ENCODE data around the gene TREML4.
"Not testable (repeated sequence)": the region's sequence is repeated elsewhere in the genome, so short reads cannot be mapped to it uniquely, and the experiment has no call there.

TREML4 gene

DNA sequence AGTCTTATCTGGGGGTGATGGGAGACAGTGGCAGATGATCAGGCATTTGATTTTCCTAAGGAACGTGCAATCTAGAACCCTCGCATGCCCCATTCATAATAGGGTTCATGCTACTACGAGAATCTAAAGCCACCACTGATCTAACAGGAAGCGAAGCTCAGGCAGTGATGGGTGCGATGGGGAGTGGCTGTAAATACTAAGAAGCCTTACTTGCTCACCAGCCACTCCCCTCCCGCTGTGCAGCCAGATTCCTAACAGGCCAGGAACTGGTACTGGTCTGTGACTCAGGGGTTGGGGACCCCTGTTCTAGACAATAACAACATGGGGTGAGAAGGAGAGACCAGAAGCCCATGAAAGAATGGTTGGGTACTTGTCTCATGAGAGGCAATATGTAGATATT, 4.5 kb downstream of the TREML4 start:
- TF ChIP-seq, protein P1, sequence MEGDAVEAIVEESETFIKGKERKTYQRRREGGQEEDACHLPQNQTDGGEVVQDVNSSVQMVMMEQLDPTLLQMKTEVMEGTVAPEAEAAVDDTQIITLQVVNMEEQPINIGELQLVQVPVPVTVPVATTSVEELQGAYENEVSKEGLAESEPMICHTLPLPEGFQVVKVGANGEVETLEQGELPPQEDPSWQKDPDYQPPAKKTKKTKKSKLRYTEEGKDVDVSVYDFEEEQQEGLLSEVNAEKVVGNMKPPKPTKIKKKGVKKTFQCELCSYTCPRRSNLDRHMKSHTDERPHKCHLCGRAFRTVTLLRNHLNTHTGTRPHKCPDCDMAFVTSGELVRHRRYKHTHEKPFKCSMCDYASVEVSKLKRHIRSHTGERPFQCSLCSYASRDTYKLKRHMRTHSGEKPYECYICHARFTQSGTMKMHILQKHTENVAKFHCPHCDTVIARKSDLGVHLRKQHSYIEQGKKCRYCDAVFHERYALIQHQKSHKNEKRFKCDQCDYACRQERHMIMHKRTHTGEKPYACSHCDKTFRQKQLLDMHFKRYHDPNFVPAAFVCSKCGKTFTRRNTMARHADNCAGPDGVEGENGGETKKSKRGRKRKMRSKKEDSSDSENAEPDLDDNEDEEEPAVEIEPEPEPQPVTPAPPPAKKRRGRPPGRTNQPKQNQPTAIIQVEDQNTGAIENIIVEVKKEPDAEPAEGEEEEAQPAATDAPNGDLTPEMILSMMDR (IDR thresholded peaks at IDR 0.05; ENCODE audit: insufficient read depth, low read depth, low read length, missing control alignments) = no peak
- H3K4me3 ChIP-seq (ENCODE audit: low read length) = no peak overlapping the region
- DNase-seq (ENCODE audit: low read depth) = no peak

- no peak for DNase-seq (ENCODE audit: low read depth)
- no peak overlapping the region for H3K4me3 ChIP-seq (ENCODE audit: low read length)
- TF ChIP-seq, protein P1 (IDR thresholded peaks at IDR 0.05; ENCODE audit: insufficient read depth, low read depth, low read length, missing control alignments) = no peak
These were observed 8.1 kb downstream of the TREML4 start for GRCh38 chr6:41236276-41236675.

DNA sequence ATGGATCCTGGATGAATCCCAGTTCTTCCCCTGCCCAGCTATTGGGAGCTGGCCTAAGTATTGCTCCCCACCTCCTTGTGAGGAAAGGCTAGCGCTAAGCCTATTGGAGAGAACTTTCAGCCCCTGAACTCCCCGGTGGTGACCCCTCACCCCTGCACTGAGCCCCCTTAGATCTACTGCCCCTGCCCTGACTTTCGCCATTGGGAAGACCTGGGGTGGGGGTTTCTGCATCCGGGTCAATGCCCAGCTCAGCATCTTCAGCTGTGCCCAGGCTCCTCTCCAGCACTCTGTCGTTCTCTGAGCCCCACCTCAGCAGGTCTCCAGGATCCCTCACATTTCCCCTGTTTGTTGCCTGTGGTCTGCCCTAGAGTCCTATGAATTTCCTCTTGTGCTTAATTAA, 9.0 kb downstream of the TREML4 start:
- no peak overlapping the region for H3K4me3 ChIP-seq (ENCODE audit: low read length)
- DNase-seq (ENCODE audit: low read depth) = no peak
- TF ChIP-seq, protein P1 (IDR thresholded peaks at IDR 0.05; ENCODE audit: insufficient read depth, low read depth, low read length, missing control alignments) = no peak

- no peak for DNase-seq (ENCODE audit: low read depth)
- TF ChIP-seq, protein P1 (IDR thresholded peaks at IDR 0.05; ENCODE audit: insufficient read depth, low read depth, low read length, missing control alignments) = no peak
- no peak overlapping the region for H3K4me3 ChIP-seq (ENCODE audit: low read length)
These were observed 11.5 kb downstream of the TREML4 start for GRCh38 chr6:41239467-41240159.

GRCh38 chr6:41246529-41246928, 18.4 kb downstream of the TREML4 start:
- H3K4me3 ChIP-seq (ENCODE audit: low read length); DNase-seq (ENCODE audit: low read depth): not testable (repeated sequence)

GRCh38 chr6:41247288-41247865, 19.2 kb downstream of the TREML4 start:
- no peak overlapping the region for H3K4me3 ChIP-seq (ENCODE audit: low read length)
- DNase-seq (ENCODE audit: low read depth) = no peak
- TF ChIP-seq, protein P1 (IDR thresholded peaks at IDR 0.05; ENCODE audit: insufficient read depth, low read depth, low read length, missing control alignments) = no peak

GRCh38 chr6:41247882-41248705, 19.9 kb downstream of the TREML4 start:
- TF ChIP-seq, protein P1 (IDR thresholded peaks at IDR 0.05; ENCODE audit: insufficient read depth, low read depth, low read length, missing control alignments) = no peak
- no peak for DNase-seq (ENCODE audit: low read depth)

More at GRCh38 chr6:41247882-41248705, 19.9 kb downstream of the TREML4 start:
- H3K4me3 ChIP-seq (ENCODE audit: low read length) = no peak overlapping the region

Measured in epithelial cell of esophagus (primary cell).